ENCODE measurements around the gene BBS2. TPM values are rescaled to one million over a fixed set of nuclear protein-coding genes. Genes with fewer than 3 reads are reported as not detected.
A peak's percentile ranks its signal among the peaks of the same experiment; 100 is the strongest.

Gene BBS2
- total RNA-seq (ENCODE audit: unreplicated experiment), result 40.7 TPM
- long read RNA-seq, partial matches to known transcripts, result 1 of 9 reads
- long read RNA-seq, other reads (novel, unspliced or antisense), result 4 of 9 reads

- H3K4me1 Mint-ChIP-seq (ENCODE audit: low read depth, unreplicated experiment), result peaks cover 5% of the 10 kb centered on the region
- no peak for TF ChIP-seq CTCF (IDR thresholded peaks at IDR 0.05; ENCODE audit: partially characterized antibody, unreplicated experiment)
- H3K27me3 Mint-ChIP-seq (ENCODE audit: unreplicated experiment), result no peaks in the 10 kb centered on the region
- peak within 1 kb of the TSS; percentile 90 for H3K4me3 Mint-ChIP-seq (ENCODE audit: unreplicated experiment)
- H3K9me3 Mint-ChIP-seq (ENCODE audit: unreplicated experiment), result peaks cover 4% of the 10 kb centered on the region
- peak; percentile 97 for DNase-seq
- no peaks in the 10 kb centered on the region for H3K36me3 Mint-ChIP-seq (ENCODE audit: unreplicated experiment)
- H3K27ac Mint-ChIP-seq (ENCODE audit: unreplicated experiment), result no peak within 1 kb of the TSS
Observed at GRCh38 chr16:56519459-56520250, at the start of gene BBS2. TSS of gene BBS2 (minus strand) at chr16:56520024. CDS start at chr16:56519862, 162 bp downstream.

- Mint-ChIP-seq H3K4me3 (ENCODE audit: unreplicated experiment) (no peak within 1 kb of the TSS), H3K4me1 (ENCODE audit: low read depth, unreplicated experiment) (no peaks in the 10 kb centered on the region), H3K27ac (ENCODE audit: unreplicated experiment) (no peak within 1 kb of the TSS), H3K9me3 (ENCODE audit: unreplicated experiment) (no peaks in the 10 kb centered on the region), H3K36me3 (ENCODE audit: unreplicated experiment) (no peaks in the 10 kb centered on the region), H3K27me3 (ENCODE audit: unreplicated experiment) (peaks cover 8% of the 10 kb centered on the region)
- no peak for DNase-seq
- no peak for TF ChIP-seq CTCF (IDR thresholded peaks at IDR 0.05; ENCODE audit: partially characterized antibody, unreplicated experiment)
Observed at GRCh38 chr16:56564793-56565477, 45.1 kb upstream of the BBS2 start, which contains the start of gene MT4. TSS of gene MT4 (plus strand) at chr16:56565073. CDS start at chr16:56565129, 56 bp downstream.

- H3K4me3 Mint-ChIP-seq (ENCODE audit: unreplicated experiment), result no peak overlapping the region
- no peaks in the 10 kb centered on the region for H3K36me3 Mint-ChIP-seq (ENCODE audit: unreplicated experiment)
- no peak for TF ChIP-seq CTCF (IDR thresholded peaks at IDR 0.05; ENCODE audit: partially characterized antibody, unreplicated experiment)
- no peak overlapping the region for H3K27ac Mint-ChIP-seq (ENCODE audit: unreplicated experiment)
- H3K4me1 Mint-ChIP-seq (ENCODE audit: low read depth, unreplicated experiment), result no peaks in the 10 kb centered on the region
- no peak for DNase-seq
- no peaks in the 10 kb centered on the region for H3K9me3 Mint-ChIP-seq (ENCODE audit: unreplicated experiment)
- peaks cover 2% of the 10 kb centered on the region for H3K27me3 Mint-ChIP-seq (ENCODE audit: unreplicated experiment)
Observed at GRCh38 chr16:56561126-56561525, 41.3 kb upstream of the BBS2 start.

GRCh38 chr16:56560447-56560846 is 40.6 kb upstream of the BBS2 start:
- Mint-ChIP-seq H3K4me1 (ENCODE audit: low read depth, unreplicated experiment) (no peaks in the 10 kb centered on the region), H3K9me3 (ENCODE audit: unreplicated experiment) (no peaks in the 10 kb centered on the region), H3K27ac (ENCODE audit: unreplicated experiment) (no peak overlapping the region), H3K27me3 (ENCODE audit: unreplicated experiment) (peaks cover 2% of the 10 kb centered on the region), H3K4me3 (ENCODE audit: unreplicated experiment) (no peak overlapping the region), H3K36me3 (ENCODE audit: unreplicated experiment) (no peaks in the 10 kb centered on the region)
- no peak for TF ChIP-seq CTCF (IDR thresholded peaks at IDR 0.05; ENCODE audit: partially characterized antibody, unreplicated experiment)
- DNase-seq, result no peak
